Measurements from ENCODE around the gene MRPL42.
"Not testable (repeated sequence)": the region's sequence is repeated elsewhere in the genome, so short reads cannot be mapped to it uniquely, and the experiment has no call there.

Gene MRPL42

GRCh38 chr12:93547778-93548177 lies 80.5 kb downstream of the MRPL42 start:
- DNase-seq (ENCODE audit: low read depth in 2 of 2), result no peak

- no peak for DNase-seq (ENCODE audit: low read depth in 2 of 2)
These were observed 81.9 kb downstream of the MRPL42 start for GRCh38 chr12:93549174-93549573.

GRCh38 chr12:93550748-93551611 lies 83.7 kb downstream of the MRPL42 start:
- DNase-seq (ENCODE audit: low read depth in 2 of 2), result no peak

DNA sequence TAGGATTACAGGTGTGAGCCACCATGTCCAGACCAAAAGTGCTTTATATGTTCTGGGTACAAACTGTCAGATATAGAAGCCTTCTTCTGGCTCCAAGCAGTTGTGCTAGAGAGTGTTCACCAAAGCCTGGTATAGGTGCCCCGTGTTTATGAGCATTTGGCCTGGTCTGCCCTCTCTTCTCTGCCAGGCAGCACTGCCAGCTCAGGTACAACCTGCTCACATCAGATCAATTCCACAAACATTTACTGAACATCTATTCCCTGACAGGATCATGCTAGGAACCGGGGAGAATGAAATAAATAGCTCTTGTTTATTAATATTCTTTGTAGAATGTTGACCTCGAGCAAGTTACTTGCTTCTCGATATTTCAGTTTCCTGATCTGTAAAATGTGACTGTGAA lies 85.1 kb downstream of the MRPL42 start:
- DNase-seq (ENCODE audit: low read depth in 2 of 2), result no peak

DNA sequence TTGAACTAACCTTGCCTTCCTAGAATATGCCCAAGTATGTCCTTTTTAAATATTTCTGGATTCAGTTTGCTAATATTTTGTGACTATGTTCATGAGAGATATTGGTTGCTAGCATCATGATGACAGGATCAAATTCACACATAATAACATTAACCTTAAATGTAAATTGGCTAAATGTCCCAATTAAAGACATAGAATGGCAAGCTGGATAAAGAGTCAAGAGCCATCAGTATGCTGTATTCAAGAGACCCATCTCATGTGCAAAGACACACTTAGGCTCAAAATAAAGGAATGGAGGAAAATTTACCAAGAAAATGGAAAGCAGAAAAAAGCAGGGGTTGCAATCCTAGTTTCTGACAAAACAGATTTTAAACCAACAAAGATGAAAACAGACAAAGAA lies 90.6 kb downstream of the MRPL42 start:
- not testable (repeated sequence) for DNase-seq (ENCODE audit: low read depth in 2 of 2)

DNA sequence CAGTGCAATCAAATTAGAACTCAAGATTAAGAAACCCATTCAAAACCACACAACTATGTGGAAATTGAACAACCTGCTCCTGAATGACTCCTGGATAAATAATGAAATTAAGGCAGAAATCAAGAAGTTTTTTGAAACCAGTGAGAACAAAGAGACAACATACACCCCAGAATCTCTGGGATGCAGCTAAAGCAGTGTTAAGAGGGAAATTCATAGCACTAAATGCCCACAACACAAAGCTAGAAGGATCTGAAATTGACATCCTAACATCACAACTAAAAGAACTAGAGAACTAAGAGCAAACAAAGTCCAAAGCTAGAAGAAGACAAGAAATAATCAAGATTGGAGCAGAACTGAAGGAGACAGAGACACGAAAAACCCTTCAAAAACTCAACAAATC lies 91.4 kb downstream of the MRPL42 start:
- DNase-seq (ENCODE audit: low read depth in 2 of 2), result not testable (repeated sequence)

DNA sequence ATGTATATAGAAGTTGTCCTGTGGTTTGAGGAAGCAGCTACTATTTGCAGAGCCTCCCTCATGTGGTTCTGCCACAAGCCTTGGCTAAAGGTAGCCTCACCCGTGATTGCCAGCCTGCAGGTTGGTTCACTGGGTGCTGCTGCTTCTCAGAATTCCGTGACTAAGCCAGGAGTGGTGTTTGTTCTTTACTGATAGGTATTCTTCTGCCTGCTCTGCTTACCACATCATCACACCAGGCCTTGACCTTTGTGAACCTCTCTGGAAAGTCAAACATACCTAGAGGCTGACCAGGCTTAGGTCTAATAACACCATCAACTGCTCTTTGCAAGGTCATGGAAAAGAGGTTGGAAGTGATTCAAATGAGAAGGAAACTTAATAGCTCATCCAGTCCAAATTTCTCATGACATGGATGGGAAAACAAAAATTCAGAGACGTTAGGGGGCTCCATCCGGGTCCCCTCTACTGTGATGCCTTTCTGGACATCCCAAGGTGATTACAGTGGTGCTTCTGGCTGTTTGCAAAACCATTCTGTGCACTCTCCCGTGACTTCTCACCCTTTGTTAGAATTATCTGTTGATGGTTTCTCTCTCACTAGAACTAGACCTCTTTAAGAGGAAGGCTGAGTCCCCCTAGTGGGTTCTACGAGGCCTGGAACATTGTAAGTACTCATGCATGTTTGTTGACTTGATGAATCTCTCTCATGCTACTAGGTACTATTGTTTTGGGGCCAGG lies 96.7 kb downstream of the MRPL42 start:
- DNase-seq (ENCODE audit: low read depth in 2 of 2), result no peak

DNA sequence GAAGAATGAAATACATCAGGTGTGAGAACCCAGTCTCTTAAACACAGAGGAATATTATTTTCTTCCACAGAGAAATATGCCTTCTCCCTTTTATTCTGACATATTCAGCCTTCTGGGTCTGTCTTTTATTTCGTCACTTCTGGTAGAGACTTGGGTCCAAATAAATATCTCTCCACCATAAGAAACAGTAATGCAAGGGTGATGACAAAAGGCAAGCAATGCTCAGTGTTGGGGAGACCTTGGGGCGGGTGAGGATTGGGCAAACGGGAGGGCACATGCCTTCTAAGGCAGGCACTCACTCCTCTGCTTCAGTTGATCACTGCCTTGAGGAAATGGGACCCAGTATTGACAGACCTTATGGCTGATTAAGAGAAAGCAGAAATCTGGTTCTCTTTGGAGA lies 98.4 kb downstream of the MRPL42 start:
- DNase-seq (ENCODE audit: low read depth in 2 of 2), result no peak

Measured in stimulated activated CD4-positive, alpha-beta T cell treated with anti-CD3 and anti-CD28 coated beads, Interleukin-12 subunit alpha, Interleukin-12 subunit beta, amount 100 ng/mL, for 24 hours (primary cell).